Upper lobe of right lung (tissue), 1 donor: Measurements from ENCODE around the gene CTSD. TPM values are rescaled to one million over a fixed set of nuclear protein-coding genes. Genes with fewer than 3 reads are reported as not detected.
A peak's percentile ranks its signal among the peaks of the same experiment; 100 is the strongest.

ENCODE experiments used
- ATAC-seq: fragments of 200-7000 bp; cut with Tn5 transposase; one replicate; pipeline ENCODE4 v1.9.1; 2020; ENCODE audit warnings: mild to moderate bottlenecking, moderate library complexity
- DNase-seq: peaks from one replicate; pipeline ENCODE4 v3.0.0-alpha.2; 2020
- H3K27ac ChIP-seq: fragments of 200-600 bp; one replicate; pipeline ENCODE4 v1.8.0; 2022
- H3K27me3 ChIP-seq: fragments of 200-600 bp; one replicate; pipeline ENCODE4 v1.8.0; 2022; ENCODE audit warnings: mild to moderate bottlenecking
- H3K36me3 ChIP-seq: fragments of 200-600 bp; one replicate; pipeline ENCODE4 v1.8.0; 2022
- H3K4me1 ChIP-seq: fragments of 200-600 bp; one replicate; pipeline ENCODE4 v1.8.0; 2022
- H3K4me3 ChIP-seq: fragments of 200-600 bp; one replicate; pipeline ENCODE4 v1.8.0; 2022; ENCODE audit warnings: mild to moderate bottlenecking
- H3K9me3 ChIP-seq: fragments of 200-600 bp; one replicate; pipeline ENCODE4 v1.8.0; 2022
- intact Hi-C: fragments of 100-400 bp; cut with DNase I; formaldehyde crosslinking; loops from one replicate; pipeline ENCODE4 v1.11.0; 2022
- total RNA-seq: library from RNA; stranded (reverse); fragmentation: NEBNext Ultra II Directional; extraction: Animal tissue kit (Norgen Biotek cat#: 25700); gene quantifications from one replicate; pipeline ENCODE4 v1.2.1, GENCODE V29; 2021
- TF ChIP-seq, protein P1 (sequence below): fragments of 200-600 bp; IDR thresholded peaks from one replicate; pipeline ENCODE4 v1.8.0; 2022; ENCODE audit warnings: antibody characterized with exemption
- donor health status: DM: no; HTN: yes; CAD: no; lungs with severe emphysema.

The CTSD gene
- total RNA-seq, 1 donor from 2014 or later, result 2,038 TPM

DNA sequence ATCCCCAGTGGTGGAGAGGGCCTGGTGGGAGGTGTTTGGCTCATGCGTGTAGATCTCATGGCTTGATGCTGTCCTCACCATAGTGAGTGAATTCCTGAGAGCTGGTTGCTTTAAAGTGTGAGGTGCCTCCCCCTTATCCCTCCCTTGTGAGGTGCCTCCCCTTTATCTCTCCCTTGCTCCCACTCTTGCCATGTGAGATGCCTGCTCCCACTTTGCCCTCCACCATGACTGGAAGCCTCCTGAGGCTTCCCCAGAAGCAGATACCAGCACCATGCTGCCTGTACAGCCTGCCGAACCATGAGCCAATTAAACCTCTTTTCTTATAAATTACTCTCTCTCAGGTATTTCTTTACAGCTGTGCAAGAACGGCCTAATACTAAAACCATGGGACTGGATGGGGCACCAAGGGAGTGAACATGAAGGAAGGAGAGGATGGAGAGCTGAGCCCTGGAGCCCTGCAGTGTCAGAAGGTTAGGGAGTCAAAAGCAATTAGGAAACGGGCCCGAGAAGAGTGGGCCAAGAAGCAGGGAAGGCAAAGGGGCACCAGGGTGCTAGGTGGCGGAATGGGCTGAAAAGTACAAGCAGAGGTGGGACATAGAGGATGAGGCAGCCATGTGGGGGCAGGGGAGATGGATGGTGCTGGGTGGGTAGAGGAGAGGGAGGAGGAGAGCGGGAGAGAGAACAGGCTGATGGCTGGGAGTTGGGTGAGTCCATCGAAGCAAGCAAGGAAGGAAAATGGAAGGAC, 22.8 kb downstream of the CTSD start:
- ATAC-seq, result no peak
- no peaks in the 10 kb centered on the region for H3K4me1 ChIP-seq
- H3K27ac ChIP-seq, result no peak overlapping the region
- DNase-seq, result no peak
- intact Hi-C loops, result no loop called here
- H3K36me3 ChIP-seq, result no peaks in the 10 kb centered on the region
- TF ChIP-seq, protein P1, sequence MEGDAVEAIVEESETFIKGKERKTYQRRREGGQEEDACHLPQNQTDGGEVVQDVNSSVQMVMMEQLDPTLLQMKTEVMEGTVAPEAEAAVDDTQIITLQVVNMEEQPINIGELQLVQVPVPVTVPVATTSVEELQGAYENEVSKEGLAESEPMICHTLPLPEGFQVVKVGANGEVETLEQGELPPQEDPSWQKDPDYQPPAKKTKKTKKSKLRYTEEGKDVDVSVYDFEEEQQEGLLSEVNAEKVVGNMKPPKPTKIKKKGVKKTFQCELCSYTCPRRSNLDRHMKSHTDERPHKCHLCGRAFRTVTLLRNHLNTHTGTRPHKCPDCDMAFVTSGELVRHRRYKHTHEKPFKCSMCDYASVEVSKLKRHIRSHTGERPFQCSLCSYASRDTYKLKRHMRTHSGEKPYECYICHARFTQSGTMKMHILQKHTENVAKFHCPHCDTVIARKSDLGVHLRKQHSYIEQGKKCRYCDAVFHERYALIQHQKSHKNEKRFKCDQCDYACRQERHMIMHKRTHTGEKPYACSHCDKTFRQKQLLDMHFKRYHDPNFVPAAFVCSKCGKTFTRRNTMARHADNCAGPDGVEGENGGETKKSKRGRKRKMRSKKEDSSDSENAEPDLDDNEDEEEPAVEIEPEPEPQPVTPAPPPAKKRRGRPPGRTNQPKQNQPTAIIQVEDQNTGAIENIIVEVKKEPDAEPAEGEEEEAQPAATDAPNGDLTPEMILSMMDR, result no peak
- H3K27me3 ChIP-seq, result peaks cover 13% of the 10 kb centered on the region
- no peaks in the 10 kb centered on the region for H3K9me3 ChIP-seq
- no peak overlapping the region for H3K4me3 ChIP-seq

DNA sequence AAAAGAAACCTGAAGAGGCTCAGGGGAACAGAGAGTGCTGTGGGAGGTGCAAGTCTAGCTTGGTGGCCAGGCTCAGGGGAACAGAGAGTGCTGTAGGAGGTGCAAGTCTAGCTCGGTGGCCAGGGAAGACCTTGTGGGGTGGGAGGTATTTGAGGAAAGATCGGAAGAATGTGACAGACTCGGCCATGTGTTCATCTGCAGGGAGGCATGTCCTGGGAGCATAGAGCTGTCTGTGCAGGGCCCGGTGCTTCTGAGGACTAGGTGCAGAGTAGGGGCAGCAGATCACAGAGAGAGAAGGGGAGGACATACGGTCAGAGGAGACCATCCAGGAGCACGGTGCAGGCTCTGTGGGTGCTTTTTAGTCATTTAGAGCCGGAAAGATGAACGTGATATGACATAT, 24.2 kb downstream of the CTSD start:
- Histone ChIP-seq H3K27me3 (peaks cover 26% of the 10 kb centered on the region), H3K4me3 (no peak overlapping the region), H3K4me1 (no peaks in the 10 kb centered on the region), H3K27ac (no peak overlapping the region), H3K9me3 (no peaks in the 10 kb centered on the region), H3K36me3 (no peaks in the 10 kb centered on the region)
- TF ChIP-seq, protein P1, result no peak
- intact Hi-C loops, result no loop called here
- ATAC-seq, result no peak
- peak; percentile 57 for DNase-seq

DNA sequence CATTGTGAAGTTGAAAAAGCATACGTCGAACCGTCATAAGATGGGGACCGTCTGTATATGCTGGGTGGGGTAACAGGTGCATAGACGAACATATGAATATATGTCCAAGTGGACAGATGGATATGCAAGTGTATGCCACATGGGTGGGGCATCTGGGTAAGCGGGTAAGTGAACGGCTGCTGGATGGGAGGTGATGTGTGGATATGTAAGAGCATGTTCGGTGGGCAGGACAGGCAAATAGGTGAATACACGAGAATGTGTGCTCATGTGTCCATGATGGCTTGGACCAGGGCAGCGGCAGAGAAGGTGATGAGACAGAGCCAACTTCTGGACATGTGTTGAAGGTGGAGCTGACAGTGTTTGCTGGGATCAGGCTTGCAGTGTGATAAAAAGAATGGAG, 25.3 kb downstream of the CTSD start:
- no peaks in the 10 kb centered on the region for H3K9me3 ChIP-seq
- TF ChIP-seq, protein P1, result no peak
- intact Hi-C loops, result no loop called here
- no peaks in the 10 kb centered on the region for H3K4me1 ChIP-seq
- no peak for DNase-seq
- no peak overlapping the region for H3K27ac ChIP-seq
- no peak overlapping the region for H3K4me3 ChIP-seq
- H3K36me3 ChIP-seq, result no peaks in the 10 kb centered on the region
- ATAC-seq, result no peak
- H3K27me3 ChIP-seq, result peaks cover 38% of the 10 kb centered on the region

DNA sequence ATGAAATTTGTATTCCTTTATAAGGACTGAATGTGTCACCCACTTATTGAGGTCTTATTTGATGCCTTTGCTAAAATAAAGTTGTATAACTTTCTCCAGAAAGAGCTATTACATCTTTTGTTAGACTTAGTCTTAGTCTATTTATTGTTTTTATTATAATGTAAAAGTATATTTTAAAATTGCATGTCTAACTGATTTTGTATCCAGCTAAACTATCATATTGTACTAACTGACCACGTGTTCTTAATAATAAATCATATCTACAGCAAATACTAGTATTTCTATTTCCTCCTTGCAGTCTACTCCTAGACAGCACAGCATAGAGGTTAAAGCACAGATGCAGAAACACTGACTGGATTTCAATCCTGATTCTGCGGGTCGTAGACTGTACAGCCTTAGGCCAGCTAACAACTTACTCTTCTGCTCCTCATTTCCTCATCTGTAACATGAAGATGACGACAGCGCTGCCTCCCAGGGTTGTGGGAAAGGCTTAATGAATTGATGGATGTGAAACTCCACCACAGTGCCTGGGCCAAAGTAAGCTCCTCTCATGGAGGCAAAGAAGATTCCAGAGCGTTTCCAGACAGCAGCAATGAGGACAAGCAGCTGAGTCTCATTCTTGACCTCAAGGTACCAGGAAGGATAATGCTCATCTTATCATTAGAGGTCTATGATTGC, 26.5 kb downstream of the CTSD start:
- Histone ChIP-seq H3K4me1 (no peaks in the 10 kb centered on the region), H3K27me3 (peaks cover 43% of the 10 kb centered on the region), H3K36me3 (no peaks in the 10 kb centered on the region), H3K27ac (no peak overlapping the region), H3K9me3 (no peaks in the 10 kb centered on the region), H3K4me3 (no peak overlapping the region)
- intact Hi-C loops, result no loop called here
- TF ChIP-seq, protein P1, result no peak
- DNase-seq, result no peak
- no peak for ATAC-seq

DNA sequence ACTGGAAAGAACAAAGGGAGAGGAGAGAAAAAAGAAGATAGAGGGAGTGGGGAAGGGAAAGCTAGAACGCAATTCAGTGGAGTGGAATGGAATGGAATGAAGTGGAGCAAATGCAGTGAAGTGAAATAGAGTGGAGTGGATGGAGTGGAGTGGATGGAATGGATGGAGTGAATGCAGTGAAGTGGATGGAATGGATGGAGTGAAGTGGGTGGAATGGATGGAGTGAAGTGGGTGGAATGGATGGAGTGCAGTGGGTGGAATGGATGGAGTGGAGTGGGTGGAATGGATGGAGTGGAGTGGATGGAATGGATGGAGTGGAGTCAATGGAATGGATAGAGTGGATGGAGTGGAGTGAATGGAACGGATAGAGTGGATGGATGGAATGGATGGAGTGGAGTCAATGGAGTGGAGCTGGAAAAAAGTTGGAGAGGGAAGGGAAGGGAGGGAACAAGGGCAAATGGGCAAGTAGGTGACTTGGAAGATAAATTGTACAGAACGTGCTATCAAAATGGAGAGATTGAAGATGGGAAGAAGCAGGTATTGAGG, 27.2 kb downstream of the CTSD start:
- H3K27ac ChIP-seq, result no peak overlapping the region
- peaks cover 43% of the 10 kb centered on the region for H3K27me3 ChIP-seq
- TF ChIP-seq, protein P1, result no peak
- no peaks in the 10 kb centered on the region for H3K4me1 ChIP-seq
- H3K36me3 ChIP-seq, result no peaks in the 10 kb centered on the region
- no peak for DNase-seq
- intact Hi-C loops, result no loop called here
- no peak for ATAC-seq
- no peak overlapping the region for H3K4me3 ChIP-seq
- no peaks in the 10 kb centered on the region for H3K9me3 ChIP-seq
